ENCODE results near the gene TRAF5.
"Not testable (repeated sequence)": the region's sequence is repeated elsewhere in the genome, so short reads cannot be mapped to it uniquely, and the experiment has no call there.

TRAF5 gene

GRCh38 chr1:211347077-211347844 lies 20.6 kb downstream of the TRAF5 start:
- no peak for DNase-seq (ENCODE audit: low spot score)

DNA sequence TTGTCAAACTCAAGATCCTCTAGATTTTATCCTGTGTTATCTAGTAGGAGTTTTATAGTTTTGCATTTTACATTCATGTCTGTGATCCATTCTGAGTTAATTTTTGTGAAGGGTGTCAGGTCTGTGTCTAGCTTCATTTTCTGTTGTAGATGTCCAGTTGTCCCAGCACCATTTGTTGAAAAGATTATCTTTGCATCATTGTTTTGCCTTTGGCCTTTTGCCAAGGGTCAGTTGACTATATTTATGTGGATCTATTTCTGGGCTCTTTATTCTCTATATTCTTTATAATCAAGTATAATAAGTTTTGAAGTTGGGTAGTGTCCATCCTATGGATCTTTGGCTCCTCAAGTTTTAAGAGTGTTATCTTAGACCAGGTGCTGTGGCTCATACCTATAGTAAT lies 21.9 kb downstream of the TRAF5 start:
- DNase-seq (ENCODE audit: low spot score), result no peak

DNA sequence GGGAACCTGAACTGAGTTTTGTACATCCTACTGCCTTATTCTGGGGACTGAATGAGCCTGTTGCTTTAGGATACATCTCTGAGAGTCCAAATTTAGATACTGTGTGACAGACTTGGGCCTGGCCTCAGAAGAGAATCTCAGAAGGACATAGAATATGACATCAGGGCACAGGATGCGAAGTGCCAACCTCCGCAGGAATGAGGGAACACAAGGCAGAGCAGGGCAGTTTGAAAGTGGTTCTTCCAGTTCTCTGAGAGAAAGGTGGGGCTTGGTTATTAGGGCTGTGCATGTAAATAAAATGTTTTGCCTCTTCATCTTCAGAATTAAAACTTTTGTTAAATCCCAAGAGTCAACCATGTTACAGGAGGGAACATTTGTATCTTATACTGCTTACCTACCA lies 23.1 kb downstream of the TRAF5 start:
- no peak for DNase-seq (ENCODE audit: low spot score)

GRCh38 chr1:211352055-211352454 lies 25.4 kb downstream of the TRAF5 start:
- not testable (repeated sequence) for DNase-seq (ENCODE audit: low spot score)

DNA sequence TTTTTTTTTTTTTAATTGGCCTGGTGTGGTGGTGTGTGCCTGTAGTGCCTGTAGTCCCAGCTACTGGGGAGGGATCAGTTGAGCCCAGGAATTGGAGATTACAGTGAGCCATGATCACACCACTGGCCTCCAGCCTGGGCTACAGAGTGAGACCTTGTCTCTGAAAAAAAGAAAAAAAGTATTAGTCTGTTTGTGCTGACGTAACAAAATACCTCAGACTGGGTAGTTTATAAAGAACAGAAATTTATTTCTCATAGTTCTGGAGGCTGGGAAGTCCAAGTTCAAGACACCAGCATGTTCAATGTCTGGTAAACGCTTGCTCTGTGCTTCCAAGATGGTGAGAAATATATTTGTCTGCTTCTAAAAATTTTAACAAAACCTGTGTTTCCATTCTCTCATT lies 25.8 kb downstream of the TRAF5 start:
- DNase-seq (ENCODE audit: low spot score), result no peak

DNA sequence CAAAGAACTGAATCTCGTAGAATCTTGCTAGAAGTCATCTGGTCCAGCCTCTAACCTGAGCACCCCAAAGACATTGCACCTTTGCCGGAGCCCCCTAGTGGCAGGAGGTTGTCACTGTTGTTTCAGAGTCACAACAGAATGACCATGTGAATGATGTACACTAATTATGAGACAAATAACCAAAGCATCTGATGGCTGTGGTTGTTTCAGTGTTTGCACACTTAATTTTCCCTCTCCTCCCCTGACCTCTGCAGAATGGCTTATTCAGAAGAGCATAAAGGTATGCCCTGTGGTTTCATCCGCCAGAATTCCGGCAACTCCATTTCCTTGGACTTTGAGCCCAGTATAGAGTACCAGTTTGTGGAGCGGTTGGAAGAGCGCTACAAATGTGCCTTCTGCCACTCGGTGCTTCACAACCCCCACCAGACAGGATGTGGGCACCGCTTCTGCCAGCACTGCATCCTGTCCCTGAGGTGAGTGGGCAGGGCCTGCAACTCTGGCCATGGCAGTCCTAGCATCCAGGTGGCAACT lies 26.4 kb downstream of the TRAF5 start:
- DNase-seq (ENCODE audit: low spot score), result no peak

DNA sequence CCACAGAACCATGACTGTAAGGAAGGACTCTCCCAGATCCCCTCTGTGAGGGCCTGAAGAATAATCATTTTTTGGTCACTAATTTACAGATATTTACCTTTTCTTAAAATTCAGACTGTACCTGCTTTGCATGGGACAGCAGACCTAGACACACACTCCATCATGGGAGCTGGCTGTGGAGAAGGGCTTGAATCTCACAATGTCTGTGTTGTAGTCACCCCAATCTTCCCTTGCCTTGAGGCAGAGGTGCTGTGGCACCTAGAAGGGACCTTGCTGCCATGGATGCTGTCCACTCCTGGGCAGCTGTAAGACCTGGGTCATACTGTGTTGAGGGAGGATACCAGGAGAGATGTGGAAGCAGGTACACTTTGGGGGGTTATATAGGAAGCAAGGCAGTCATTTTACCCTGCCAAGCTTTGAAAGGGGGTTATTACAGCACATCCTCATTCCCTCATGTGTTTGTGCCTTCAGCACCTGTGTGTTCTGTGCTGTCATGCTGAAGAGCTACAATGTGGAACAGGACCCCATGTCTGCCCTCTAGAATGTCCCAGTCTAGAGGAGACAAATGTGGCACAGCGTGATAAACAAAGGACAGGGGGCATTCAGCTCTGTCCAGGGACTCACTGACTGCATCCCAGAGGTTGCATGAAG lies 27.1 kb downstream of the TRAF5 start:
- no peak for DNase-seq (ENCODE audit: low spot score)

- DNase-seq (ENCODE audit: low spot score), result no peak
Measured at GRCh38 chr1:211355873-211356272, 29.2 kb downstream of the TRAF5 start.

- DNase-seq (ENCODE audit: low spot score), result no peak
Measured at GRCh38 chr1:211356723-211357407, 30.2 kb downstream of the TRAF5 start.

GRCh38 chr1:211358685-211359084 lies 32.1 kb downstream of the TRAF5 start:
- no peak for DNase-seq (ENCODE audit: low spot score)

GRCh38 chr1:211359876-211360275 lies 33.2 kb downstream of the TRAF5 start:
- no peak for DNase-seq (ENCODE audit: low spot score)

- no peak for DNase-seq (ENCODE audit: low spot score)
Measured at GRCh38 chr1:211361202-211361601, 34.6 kb downstream of the TRAF5 start.

- DNase-seq (ENCODE audit: low spot score), result no peak
Measured at GRCh38 chr1:211369640-211370039, 43.0 kb downstream of the TRAF5 start.

DNA sequence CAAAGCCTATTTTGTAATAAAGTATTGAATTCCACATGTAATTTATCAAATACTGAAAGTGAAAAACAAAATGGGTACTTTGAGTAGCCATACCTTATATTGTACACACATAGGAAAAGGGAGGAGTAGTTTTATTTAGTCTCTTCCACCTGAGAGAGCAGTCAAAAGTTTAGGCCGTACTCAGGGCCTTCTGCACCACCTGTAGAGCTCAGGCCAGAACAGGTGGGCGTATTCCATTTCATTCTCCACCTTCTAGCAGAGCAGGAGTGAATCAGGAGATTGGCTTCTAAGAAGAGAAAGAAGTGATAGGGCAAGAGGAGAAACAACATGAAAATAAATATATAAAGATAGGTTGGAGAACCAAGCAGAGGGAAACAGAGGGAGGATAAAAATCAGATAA lies 44.0 kb downstream of the TRAF5 start:
- no peak for DNase-seq (ENCODE audit: low spot score)

DNA sequence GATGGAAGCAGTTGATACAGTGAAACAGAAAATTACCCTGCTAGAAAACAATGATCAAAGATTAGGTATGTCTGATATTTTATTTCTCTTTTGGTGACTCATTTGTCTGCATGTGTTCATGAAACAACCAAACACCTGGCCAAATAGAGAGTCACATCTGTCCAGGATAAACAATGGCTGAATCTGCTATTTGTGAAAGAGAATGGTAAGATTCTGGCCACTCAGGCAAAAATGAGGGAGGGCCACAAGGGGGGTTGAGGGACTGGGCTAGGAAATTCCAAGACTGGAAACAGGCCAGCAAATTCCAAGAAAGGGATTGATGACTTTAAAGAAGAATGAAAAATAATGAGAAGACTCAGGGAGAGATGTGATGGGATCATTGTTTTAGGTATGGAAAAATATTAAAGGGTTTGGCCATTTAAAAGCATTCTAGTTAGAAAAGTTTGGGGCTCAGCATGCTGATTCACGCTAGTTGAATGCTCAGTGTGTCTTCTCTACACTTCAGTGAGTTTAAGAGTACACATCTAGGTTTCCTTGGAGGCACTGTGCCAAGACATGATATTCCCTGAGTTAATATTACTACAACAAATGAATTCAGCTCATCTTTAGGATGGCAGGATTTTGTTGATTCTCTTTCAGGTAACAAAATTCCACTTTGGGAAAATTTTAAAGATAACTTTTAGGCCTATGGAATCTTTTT lies 44.9 kb downstream of the TRAF5 start:
- DNase-seq (ENCODE audit: low spot score), result no peak

GRCh38 chr1:211372463-211372862 lies 45.8 kb downstream of the TRAF5 start:
- DNase-seq (ENCODE audit: low spot score), result no peak

DNA sequence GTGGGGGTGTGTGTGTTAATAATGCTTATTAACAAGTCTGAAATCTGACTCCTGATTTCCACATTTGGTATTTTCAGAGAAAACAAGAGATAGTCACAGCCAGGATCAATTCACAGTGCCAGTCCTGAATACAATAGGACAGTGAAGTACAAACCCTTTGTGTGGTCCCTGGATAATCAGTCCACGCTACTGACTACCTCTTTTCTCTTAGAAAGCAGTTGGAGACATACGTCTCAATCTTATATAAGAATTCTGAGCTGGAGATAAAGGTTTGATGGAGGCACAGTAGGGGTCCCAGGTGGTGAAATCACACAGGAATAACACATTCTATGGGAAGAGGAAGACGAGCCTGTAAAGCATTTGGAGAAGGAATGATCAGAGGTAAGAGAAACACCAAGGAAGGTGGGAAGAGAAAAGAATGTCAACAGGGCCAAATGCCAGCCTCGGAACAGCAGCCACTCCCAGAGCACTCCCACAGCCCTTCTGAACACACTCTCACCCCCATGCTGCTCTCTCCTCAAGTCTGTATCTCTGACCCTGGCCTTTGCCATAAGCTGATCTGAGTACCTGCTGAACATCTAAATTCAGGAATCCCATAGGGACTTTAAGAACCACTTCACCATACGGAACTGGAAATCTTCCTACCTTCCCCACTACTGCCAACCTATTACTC lies 48.6 kb downstream of the TRAF5 start:
- no peak for DNase-seq (ENCODE audit: low spot score)

DNA sequence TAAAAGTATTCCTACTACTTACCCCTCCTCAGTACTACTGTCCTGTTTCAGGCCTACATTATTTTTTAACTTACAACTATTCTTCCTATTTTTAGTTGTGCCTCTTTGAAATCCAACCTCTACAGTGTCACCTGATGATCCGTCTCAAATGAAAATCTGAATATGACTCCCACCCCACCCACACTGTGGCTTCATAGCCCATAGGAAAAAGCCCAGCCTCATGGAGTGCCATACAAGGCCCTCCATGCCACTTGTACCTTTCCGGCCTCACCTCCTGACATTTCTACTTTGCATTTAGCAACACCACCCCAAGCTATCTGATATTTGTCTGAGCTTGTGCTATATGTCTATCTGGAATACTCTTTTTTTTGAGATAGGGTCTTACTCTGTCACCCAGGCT lies 49.3 kb downstream of the TRAF5 start:
- DNase-seq (ENCODE audit: low spot score), result no peak

GRCh38 chr1:211376807-211377470 lies 50.3 kb downstream of the TRAF5 start:
- DNase-seq (ENCODE audit: low spot score), result no peak

- no peak for DNase-seq (ENCODE audit: low spot score)
Measured at GRCh38 chr1:211377539-211378450, 51.2 kb downstream of the TRAF5 start.
